Stomach (tissue), 9 donors: ENCODE data around the gene MPIG6B. TPM values are rescaled to one million over a fixed set of nuclear protein-coding genes. Genes with fewer than 3 reads are reported as not detected.
A peak's percentile ranks its signal among the peaks of the same experiment; 100 is the strongest.

Experiments used
- DNase-seq, 2 donors: peaks; one replicate each; pipeline versions ENCODE4 v3.0.0 to v3.0.0-alpha.2; 2013 to 2019
- H3K27ac ChIP-seq, 5 donors: fragments of 200-600 bp in 4 of 5; sonication (generic) in 4 of 5; one replicate each; pipeline ENCODE4 v1.5.1; 2013 to 2019; ENCODE audit warnings: mild to moderate bottlenecking in 1 of 5, moderate library complexity in 1 of 5
- H3K27me3 ChIP-seq, 3 donors: fragments of 200-600 bp; sonication (generic); one replicate each; pipeline ENCODE4 v1.5.1; 2017 to 2019; ENCODE audit warnings: mixed run types in 1 of 3
- H3K36me3 ChIP-seq, 4 donors: fragments of 200-600 bp; sonication (generic); 1 replicate in 3 of 4; 2 replicates in 1 of 4; pipeline ENCODE4 v1.5.1; 2016 to 2019
- H3K4me1 ChIP-seq, 4 donors: fragments of 200-600 bp; sonication (generic); one replicate each; pipeline ENCODE4 v1.5.1; 2016 to 2019
- H3K4me3 ChIP-seq, 4 donors: fragments of 200-600 bp; sonication (generic) in 3 of 4; one replicate each; pipeline ENCODE4 v1.5.1; 2016 to 2019; ENCODE audit warnings: mild to moderate bottlenecking in 1 of 4
- H3K9me3 ChIP-seq, 4 donors: fragments of 200-600 bp; sonication (generic); one replicate each; pipeline ENCODE4 v1.5.1; 2016 to 2019
- EP300 ChIP-seq: sonication (generic); formaldehyde crosslinking; IDR thresholded peaks from one replicate; pipeline ENCODE4 v1.6.1; 2017; ENCODE audit warnings: antibody characterized with exemption
- POLR2A ChIP-seq, 4 donors: fragments of 450-650 bp; IDR thresholded peaks; one replicate each; pipeline ENCODE4 v1.6.1; 2016; ENCODE audit warnings: antibody characterized with exemption in 4 of 4, control low read depth in 2 of 4, mild to moderate bottlenecking in 1 of 4, moderate library complexity in 1 of 4
- POLR2AphosphoS5 ChIP-seq, 3 donors: sonication (generic); formaldehyde crosslinking; IDR thresholded peaks; one replicate each; pipeline ENCODE4 v1.6.1; 2016; ENCODE audit warnings: antibody characterized with exemption in 3 of 3
- WGBS, 5 donors: extraction: QIAGEN DNeasy Blood & Tissue Kit in 3 of 5; methylation state at CpG; one replicate each; pipeline versions ENCODE4 v1.1.5 to v1.1.7; 2013 to 2018; 5-methylcytosine and 5-hydroxymethylcytosine counted together
- intact Hi-C: fragments of 100-400 bp; cut with DNase I; formaldehyde crosslinking; loops from one replicate; pipeline ENCODE4 v1.15.1; 2023; ENCODE audit warnings: low total_unique reads
- polyA plus RNA-seq, 3 donors: library from polyadenylated mRNA; stranded (reverse); fragments of 200-250 nt; gene quantifications; one replicate each; pipeline ENCODE4 v1.2.3, GENCODE V29; 2013
- total RNA-seq, 5 donors: library from RNA; depleted of rRNA; stranded (reverse); fragments of >200 nt; gene quantifications; one replicate each; pipeline versions ENCODE4 v1.1.0 to v1.2.3, GENCODE V29; 2014 to 2016
- TF ChIP-seq, protein P1 (sequence below), 7 experiments: fragments of 450-650 bp in 4 of 7; fragments of 200-600 bp in 3 of 7; sonication (generic) in 3 of 7; IDR thresholded peaks; one replicate each; pipeline ENCODE4 v1.5.1; 2016 to 2019; ENCODE audit warnings: antibody characterized with exemption in 7 of 7, control low read depth in 2 of 7, mild to moderate bottlenecking in 1 of 7
- donor health status: healthy with polysubstance abuse.
- donor health status: Bipolar disorder and iron deficiency.
- donor health status: healthy.

The MPIG6B gene
- total and polyA plus RNA-seq, 8 donors: 0.10 TPM; not detected in 7

DNA sequence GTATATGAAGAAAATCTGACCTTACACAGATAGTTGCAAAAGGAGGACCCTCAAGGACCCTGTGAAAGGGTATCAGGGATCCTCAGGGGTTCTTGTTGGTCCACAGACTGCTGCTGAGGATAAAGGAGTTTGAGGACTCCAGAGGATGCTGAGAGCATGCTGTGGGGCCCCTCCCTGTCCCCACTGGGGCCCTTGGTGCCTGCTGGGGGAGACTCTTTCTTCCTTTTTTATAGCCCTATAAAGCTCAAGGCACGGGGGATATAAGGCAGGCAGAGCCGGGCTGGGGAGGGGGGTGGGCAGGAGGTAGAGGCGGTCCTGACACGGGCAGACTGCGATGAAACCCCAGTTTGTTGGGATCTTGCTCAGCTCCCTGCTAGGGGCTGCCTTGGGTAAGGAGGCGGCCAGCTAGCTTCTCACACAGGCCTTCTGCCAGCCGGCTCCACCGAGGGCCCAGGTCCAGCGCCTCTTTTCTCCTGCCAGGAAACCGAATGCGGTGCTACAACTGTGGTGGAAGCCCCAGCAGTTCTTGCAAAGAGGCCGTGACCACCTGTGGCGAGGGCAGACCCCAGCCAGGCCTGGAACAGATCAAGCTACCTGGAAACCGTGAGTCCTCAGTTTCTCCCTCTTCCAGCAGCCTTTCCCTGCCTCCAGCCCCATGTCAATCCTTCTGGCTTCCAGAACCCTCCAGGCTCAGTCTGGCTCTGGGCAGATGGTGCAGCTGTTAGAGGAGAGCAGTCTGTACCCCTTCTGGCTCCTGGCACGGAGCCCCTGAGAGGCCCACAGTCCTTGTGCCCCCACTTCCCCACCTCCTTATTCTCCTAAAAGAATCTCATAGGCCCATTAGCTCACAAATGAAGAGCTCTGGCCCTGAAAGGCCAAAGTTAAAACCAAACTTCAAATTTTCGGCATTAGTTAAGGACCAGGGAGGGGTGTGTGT, 7.9 kb upstream of the MPIG6B start, which contains the start of gene LY6G6D:
Gene LY6G6D (plus strand): TSS at position 327 of the 937 bp plus-strand sequence. CDS start 8 bp downstream, at position 335.
- 63 to 86% (median 83%) methylated on average over 11 to 16 of the region's 16 CpGs for WGBS, 5 donors
- DNase-seq: peak in 1 of 2 donors; percentile 24
- Histone ChIP-seq H3K27me3 (peaks cover 0 to under 1% (median 0%) of the 10 kb centered on the region in 3 donors), H3K36me3 (no peaks in the 10 kb centered on the region), H3K27ac (no peak within 1 kb of the TSS), H3K9me3 (no peaks in the 10 kb centered on the region), H3K4me3 (no peak within 1 kb of the TSS), H3K4me1 (peaks cover 0 to 25% (median 12%) of the 10 kb centered on the region in 4 donors)
- intact Hi-C loops: no loop called here
- TF ChIP-seq POLR2A (IDR thresholded peaks at IDR 0.05) (no peak), POLR2AphosphoS5 (IDR thresholded peaks at IDR 0.05) (no peak), EP300 (no peak)
- TF ChIP-seq, protein P1, sequence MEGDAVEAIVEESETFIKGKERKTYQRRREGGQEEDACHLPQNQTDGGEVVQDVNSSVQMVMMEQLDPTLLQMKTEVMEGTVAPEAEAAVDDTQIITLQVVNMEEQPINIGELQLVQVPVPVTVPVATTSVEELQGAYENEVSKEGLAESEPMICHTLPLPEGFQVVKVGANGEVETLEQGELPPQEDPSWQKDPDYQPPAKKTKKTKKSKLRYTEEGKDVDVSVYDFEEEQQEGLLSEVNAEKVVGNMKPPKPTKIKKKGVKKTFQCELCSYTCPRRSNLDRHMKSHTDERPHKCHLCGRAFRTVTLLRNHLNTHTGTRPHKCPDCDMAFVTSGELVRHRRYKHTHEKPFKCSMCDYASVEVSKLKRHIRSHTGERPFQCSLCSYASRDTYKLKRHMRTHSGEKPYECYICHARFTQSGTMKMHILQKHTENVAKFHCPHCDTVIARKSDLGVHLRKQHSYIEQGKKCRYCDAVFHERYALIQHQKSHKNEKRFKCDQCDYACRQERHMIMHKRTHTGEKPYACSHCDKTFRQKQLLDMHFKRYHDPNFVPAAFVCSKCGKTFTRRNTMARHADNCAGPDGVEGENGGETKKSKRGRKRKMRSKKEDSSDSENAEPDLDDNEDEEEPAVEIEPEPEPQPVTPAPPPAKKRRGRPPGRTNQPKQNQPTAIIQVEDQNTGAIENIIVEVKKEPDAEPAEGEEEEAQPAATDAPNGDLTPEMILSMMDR (IDR thresholded peaks at IDR 0.05): no peak

GRCh38 chr6:31717499-31718222, 5.5 kb upstream of the MPIG6B start:
- no peak overlapping the region for H3K4me3 ChIP-seq
- no peak for TF ChIP-seq EP300
- TF ChIP-seq, protein P1 (IDR thresholded peaks at IDR 0.05): no peak
- no peak for TF ChIP-seq POLR2AphosphoS5 (IDR thresholded peaks at IDR 0.05)
- TF ChIP-seq POLR2A (IDR thresholded peaks at IDR 0.05): no peak
- H3K27ac ChIP-seq: no peak overlapping the region
- H3K9me3 ChIP-seq: no peaks in the 10 kb centered on the region
- no peaks in the 10 kb centered on the region for H3K27me3 ChIP-seq
- DNase-seq: peak in 1 of 2 donors; percentile 60
- H3K36me3 ChIP-seq: no peaks in the 10 kb centered on the region
- intact Hi-C loops: no loop called here
- peaks cover 0 to 15% (median 12%) of the 10 kb centered on the region in 4 donors for H3K4me1 ChIP-seq
- 62 to 74% (median 67%) methylated on average over 10 of the region's 10 CpGs for whole genome bisulfite sequencing, 5 donors

GRCh38 chr6:31718265-31718664, 4.9 kb upstream of the MPIG6B start:
- Histone ChIP-seq H3K4me1 (peaks cover 0 to 15% (median 12%) of the 10 kb centered on the region in 4 donors), H3K27me3 (no peaks in the 10 kb centered on the region), H3K36me3 (no peaks in the 10 kb centered on the region), H3K9me3 (no peaks in the 10 kb centered on the region), H3K4me3 (no peak overlapping the region), H3K27ac (no peak overlapping the region)
- no peak for TF ChIP-seq POLR2AphosphoS5 (IDR thresholded peaks at IDR 0.05)
- DNase-seq: peak; percentile 64 to 75
- WGBS, 5 donors: 23 to 64% (median 42%) methylated on average over 1 of the region's 1 CpG
- intact Hi-C loops: no loop called here

DNA sequence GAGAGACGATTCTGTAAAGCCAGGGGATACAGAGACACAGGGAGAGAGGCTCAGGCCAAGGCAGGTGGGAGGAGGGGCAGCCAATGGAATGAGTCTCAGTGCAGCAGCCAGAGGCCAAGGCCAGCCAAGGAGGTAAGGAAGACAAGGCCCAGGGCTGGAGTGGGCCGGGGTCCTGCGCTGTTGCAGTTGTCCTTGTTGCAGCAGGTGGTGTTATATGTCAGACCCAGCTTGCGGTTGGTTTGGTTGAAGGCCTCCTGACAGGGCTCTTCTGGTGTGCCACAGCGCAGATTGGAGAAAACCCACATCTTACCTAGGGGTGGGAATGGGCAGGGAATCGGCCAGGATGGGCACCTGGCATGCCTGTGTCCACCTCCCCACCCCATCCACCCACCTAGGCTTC, 4.2 kb upstream of the MPIG6B start:
- Histone ChIP-seq H3K36me3 (no peaks in the 10 kb centered on the region), H3K9me3 (no peaks in the 10 kb centered on the region), H3K27ac (no peak overlapping the region), H3K4me1 (peaks cover 0 to 15% (median 12%) of the 10 kb centered on the region in 4 donors), H3K4me3 (no peak overlapping the region), H3K27me3 (no peaks in the 10 kb centered on the region)
- intact Hi-C loops: no loop called here
- 74 to 85% (median 83%) methylated on average over 6 of the region's 6 CpGs for WGBS, 5 donors
- no peak for DNase-seq
- TF ChIP-seq, protein P1 (IDR thresholded peaks at IDR 0.05): no peak
- no peak for TF ChIP-seq EP300
- no peak for TF ChIP-seq POLR2AphosphoS5 (IDR thresholded peaks at IDR 0.05)
- no peak for TF ChIP-seq POLR2A (IDR thresholded peaks at IDR 0.05)
